HepG2 (cell line): ENCODE results near the gene ME2. TPM values are rescaled to one million over a fixed set of nuclear protein-coding genes. Genes with fewer than 3 reads are reported as not detected.

Experiments
- ARNTL ChIP-seq: sonication (generic); formaldehyde crosslinking; IDR thresholded peaks from 2 replicates; pipeline ENCODE4 v1.4.0; 2020; ENCODE audit warnings: mild to moderate bottlenecking, missing genetic modification reagents
- ELF3 ChIP-seq: IDR thresholded peaks from 2 replicates; pipeline ENCODE4 v1.6.1; 2016; ENCODE audit warnings: missing genetic modification reagents, missing compliant biosample characterization
- EP300 ChIP-seq, 3 experiments: sonication (generic) in 1 of 3; formaldehyde crosslinking in 1 of 3; IDR thresholded peaks; 2 replicates each; pipeline versions ENCODE4 v1.5.1 to v1.6.1; 2011 to 2020; ENCODE audit warnings: low read depth in 2 of 3, low read length in 2 of 3, borderline replicate concordance in 1 of 3, improper control_type of control experiment in 1 of 3, mild to moderate bottlenecking in 1 of 3, missing genetic modification reagents in 1 of 3, moderate library complexity in 1 of 3
- FOXJ3 ChIP-seq: sonication (generic); formaldehyde crosslinking; IDR thresholded peaks from 2 replicates; pipeline ENCODE4 v1.4.0; 2020; ENCODE audit warnings: missing genetic modification reagents, mild to moderate bottlenecking, borderline replicate concordance
- HMGA1 ChIP-seq: sonication (generic); formaldehyde crosslinking; conservative IDR thresholded peaks from 2 replicates; pipeline ENCODE4 v1.4.0; 2020; ENCODE audit warnings: missing genetic modification reagents
- HMGXB3 ChIP-seq: sonication (generic); formaldehyde crosslinking; IDR thresholded peaks from 2 replicates; pipeline ENCODE4 v1.4.0; 2020; ENCODE audit warnings: missing genetic modification reagents, borderline replicate concordance
- HNRNPK ChIP-seq: fragments of 200-400 bp; formaldehyde crosslinking; IDR thresholded peaks from 2 replicates; pipeline ENCODE4 v1.6.1; 2018; ENCODE audit warnings: low read length, low read depth, moderate library complexity, mild to moderate bottlenecking; ENCODE audit not compliant: poor library complexity, severe bottlenecking
- KAT2B ChIP-seq: fragments of 150-350 bp; IDR thresholded peaks from 2 replicates; pipeline ENCODE4 v1.6.1; 2014; ENCODE audit warnings: low read depth, low read length, borderline replicate concordance
- MYNN ChIP-seq: sonication (generic); formaldehyde crosslinking; IDR thresholded peaks from 2 replicates; pipeline ENCODE4 v1.4.0; 2020; ENCODE audit warnings: mild to moderate bottlenecking, low read depth, missing genetic modification reagents
- NFATC3 ChIP-seq: sonication (generic); formaldehyde crosslinking; IDR thresholded peaks from 2 replicates; pipeline ENCODE4 v1.5.1; 2020; ENCODE audit warnings: mild to moderate bottlenecking, missing genetic modification reagents
- PHF8 ChIP-seq: sonication (generic); formaldehyde crosslinking; IDR thresholded peaks from 2 replicates; pipeline ENCODE4 v1.5.0; 2020; ENCODE audit warnings: missing genetic modification reagents
- SKIL ChIP-seq: sonication (generic); formaldehyde crosslinking; IDR thresholded peaks from 2 replicates; pipeline ENCODE4 v1.8.0; 2022; ENCODE audit warnings: missing genetic modification reagents, mild to moderate bottlenecking, moderate library complexity, borderline replicate concordance
- SOX6 ChIP-seq, 2 experiments: fragments of 450-650 bp in 1 of 2; sonication (generic) in 1 of 2; formaldehyde crosslinking in 1 of 2; IDR thresholded peaks; 2 replicates each; pipeline versions ENCODE4 v1.4.0 to v1.6.1; 2017 to 2020; ENCODE audit warnings: antibody characterized with exemption in 1 of 2, mild to moderate bottlenecking in 1 of 2, missing genetic modification reagents in 1 of 2
- SP5 ChIP-seq: IDR thresholded peaks from 2 replicates; pipeline ENCODE4 v1.6.1; 2016; ENCODE audit warnings: low read depth, borderline replicate concordance
- THRA ChIP-seq: sonication (generic); formaldehyde crosslinking; IDR thresholded peaks from 2 replicates; pipeline ENCODE4 v1.4.0; 2020; ENCODE audit warnings: missing genetic modification reagents, borderline replicate concordance
- ZFP62 ChIP-seq: sonication (generic); formaldehyde crosslinking; IDR thresholded peaks from 2 replicates; pipeline ENCODE4 v1.4.0; 2020; ENCODE audit warnings: missing genetic modification reagents
- ZNF235 ChIP-seq: sonication (generic); formaldehyde crosslinking; IDR thresholded peaks from 2 replicates; pipeline ENCODE4 v1.8.1; 2023; ENCODE audit warnings: mild to moderate bottlenecking, missing genetic modification reagents, borderline replicate concordance
- ZNF362 ChIP-seq: sonication (generic); formaldehyde crosslinking; IDR thresholded peaks from 2 replicates; pipeline ENCODE4 v1.4.0; 2020; ENCODE audit warnings: missing genetic modification reagents, mild to moderate bottlenecking, borderline replicate concordance
- ZNF558 ChIP-seq: sonication (generic); formaldehyde crosslinking; IDR thresholded peaks from 2 replicates; pipeline ENCODE4 v1.9.0; 2022; ENCODE audit warnings: mild to moderate bottlenecking, missing genetic modification reagents, borderline replicate concordance
- ZNF562 ChIP-seq: sonication (generic); formaldehyde crosslinking; IDR thresholded peaks from 2 replicates; pipeline ENCODE4 v1.8.0; 2022; ENCODE audit warnings: missing genetic modification reagents, borderline replicate concordance
- ZNF720 ChIP-seq: sonication (generic); formaldehyde crosslinking; IDR thresholded peaks from 2 replicates; pipeline ENCODE4 v1.4.0; 2020; ENCODE audit warnings: missing genetic modification reagents
- polyA plus RNA-seq, 8 experiments: library from polyadenylated mRNA; depleted of rRNA in 3 of 8; stranded (reverse) in 7 of 8; unstranded in 1 of 8; fragments of >200 nt; fragmentation: Illumina TruSeq in 4 of 8; extraction: Trizol in 4 of 8; gene quantifications; 2 replicates each; pipeline versions ENCODE4 v1.2.1 to v1.2.3, GENCODE V29; 2011 to 2016; ENCODE audit warnings: low read depth in 4 of 8, missing spikeins in 1 of 8, mixed read lengths in 1 of 8; ENCODE audit not compliant: insufficient read depth in 1 of 8
- total RNA-seq, 5 experiments: library from RNA; depleted of rRNA; stranded (reverse); fragments of >200 nt; fragmentation: Illumina TruSeq; extraction: Trizol; gene quantifications; 2 replicates each; pipeline ENCODE4 v1.2.3, GENCODE V29; 2016; ENCODE audit warnings: low read depth in 1 of 5

ME2 gene
- total and polyA plus RNA-seq, 2 of the 13 experiments (the other 11 are each of a cell fraction or from before 2014, with no cell fraction given) = 17.3 to 20.6 TPM

- TF ChIP-seq THRA (CRISPR knock-in tag) (peak; percentile 57; the same call in 1 of the 2 replicates), SKIL (CRISPR knock-in tag) (no peak), HNRNPK (no peak), ZNF720 (no peak), ZNF362 (CRISPR knock-in tag) (no peak), ZNF558 (CRISPR knock-in tag) (no peak), MYNN (CRISPR knock-in tag) (no peak), ELF3 (CRISPR knock-in tag) (peak; percentile 93), SOX6 (IDR thresholded peaks at IDR 0.05) (no peak), SOX6 (CRISPR knock-in tag; IDR thresholded peaks at IDR 0.05) (peak; percentile 83), ZNF562 (CRISPR knock-in tag) (no peak), HMGXB3 (CRISPR knock-in tag) (0 out of 2 replicates have a peak, but pooled peaks have one; percentile 44), ZFP62 (no peak), NFATC3 (CRISPR knock-in tag) (no peak), PHF8 (CRISPR knock-in tag) (no peak), ZNF235 (CRISPR knock-in tag) (no peak), EP300 (IDR thresholded peaks at IDR 0.05; ENCODE audit: low read depth in 2 of 2, low read length in 2 of 2) (peak in 1 of 2 experiments; percentile 73; a peak in 2 of 4 replicates), EP300 (CRISPR knock-in tag; IDR thresholded peaks at IDR 0.05; ENCODE audit: borderline replicate concordance) (no peak), ARNTL (CRISPR knock-in tag) (peak; percentile 46; the same call in 1 of the 2 replicates), SP5 (peak; percentile 51; the same call in 1 of the 2 replicates), FOXJ3 (CRISPR knock-in tag) (peak; percentile 75; the same call in 1 of the 2 replicates), KAT2B (no peak), HMGA1 (CRISPR knock-in tag) (no peak)
Measured at GRCh38 chr18:50902797-50903196, 23.9 kb downstream of the ME2 start (continued).
